ENCODE measurements around the gene HK1. TPM values are rescaled to one million over a fixed set of nuclear protein-coding genes. Genes with fewer than 3 reads are reported as not detected.

The HK1 gene
- total and polyA plus RNA-seq, 2 of the 13 experiments (the other 11 are each of a cell fraction or from before 2014, with no cell fraction given), result 0.29 to 1.5 TPM

DNA sequence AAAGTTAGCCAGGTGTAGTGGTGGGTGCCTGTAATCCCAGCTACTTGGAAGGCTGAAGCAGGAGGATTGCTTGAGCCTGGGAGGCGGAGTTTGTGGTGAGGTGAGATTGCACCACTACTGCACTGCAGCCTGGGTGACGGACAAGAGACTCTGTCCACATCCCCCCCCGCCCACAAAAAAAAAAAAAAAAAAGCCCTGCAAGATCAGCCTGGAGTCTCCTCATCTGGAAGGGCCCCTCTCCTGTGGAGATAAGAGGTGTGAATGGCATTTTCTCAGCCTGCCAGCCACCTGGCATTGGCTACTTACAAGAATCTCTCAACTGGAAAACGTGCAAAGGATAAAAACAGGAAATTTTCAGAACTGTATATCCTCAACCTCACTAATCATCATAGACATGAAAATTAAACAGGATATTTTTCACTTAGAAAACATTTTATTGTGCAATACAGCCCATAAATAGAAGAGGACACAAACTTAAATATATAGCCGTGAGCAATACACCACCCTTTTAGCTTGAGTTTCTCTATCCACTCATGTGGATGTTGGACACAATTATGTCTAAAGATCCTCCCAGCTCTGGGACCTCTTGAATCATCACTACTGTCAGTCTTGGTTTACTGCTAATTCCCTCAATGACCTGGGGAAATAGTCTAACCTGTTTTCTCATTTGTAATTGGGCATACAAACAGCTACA is 161.7 kb downstream of the HK1 start:
- Histone ChIP-seq H3K4me3 (replicated peaks in 1 of 3; ENCODE audit: insufficient read depth in 1 of 3, low read depth in 2 of 3, low read length in 3 of 3) (no peak overlapping the region), H3K27me3 (ENCODE audit: control insufficient read depth in 1 of 2, insufficient read depth in 2 of 2, low read length in 2 of 2) (peaks cover 0 to 15% of the 10 kb centered on the region in 2 experiments; a peak in 1 of 5 replicates), H3K4me1 (ENCODE audit: insufficient read depth, low read length) (peaks cover 26% of the 10 kb centered on the region), H3K9me3 (ENCODE audit: low read length) (no peaks in the 10 kb centered on the region), H3K79me2 (ENCODE audit: insufficient read depth, low read length) (no peaks in the 10 kb centered on the region), H3K36me3 (replicated peaks in 1 of 2; ENCODE audit: control insufficient read depth in 1 of 2, insufficient read depth in 2 of 2, low read length in 2 of 2) (no peaks in the 10 kb centered on the region), H3K27ac (ENCODE audit: extremely low read length, insufficient read depth, low read length) (no peak overlapping the region), H3K4me2 (ENCODE audit: low read depth, low read length) (no peak overlapping the region), H3K9ac (ENCODE audit: insufficient read depth, low read depth, low read length) (no peak overlapping the region), H2AFZ (ENCODE audit: low read length) (no peak overlapping the region), H4K20me1 (ENCODE audit: insufficient read depth, low read length) (no peaks in the 10 kb centered on the region)
- POLR2A ChIA-PET, result interaction anchor here (0.6 kb wide), 1 partner anchor 612 kb away, joined by 4 read pairs; the partner anchor contains the start of gene STOX1
- TF ChIP-seq ZSCAN22 (CRISPR knock-in tag; IDR thresholded peaks at IDR 0.05) (no peak), ATAD3A (CRISPR knock-in tag; IDR thresholded peaks at IDR 0.05) (no peak), CEBPB (IDR thresholded peaks at IDR 0.05; ENCODE audit: borderline replicate concordance, low read depth, low read length) (peak; percentile 44; the same call in 1 of the 2 replicates)
- TF ChIP-seq, protein P1, sequence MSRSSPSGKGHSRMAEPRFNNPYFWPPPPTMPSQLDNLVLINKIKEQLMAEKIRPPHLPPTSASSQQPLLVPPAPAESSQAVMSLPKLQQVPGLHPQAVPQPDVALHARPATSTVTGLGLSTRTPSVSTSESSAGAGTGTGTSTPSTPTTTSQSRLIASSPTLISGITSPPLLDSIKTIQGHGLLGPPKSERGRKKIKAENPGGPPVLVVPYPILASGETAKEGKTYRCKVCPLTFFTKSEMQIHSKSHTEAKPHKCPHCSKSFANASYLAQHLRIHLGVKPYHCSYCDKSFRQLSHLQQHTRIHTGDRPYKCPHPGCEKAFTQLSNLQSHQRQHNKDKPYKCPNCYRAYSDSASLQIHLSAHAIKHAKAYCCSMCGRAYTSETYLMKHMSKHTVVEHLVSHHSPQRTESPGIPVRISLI (CRISPR knock-in tag; IDR thresholded peaks at IDR 0.05; ENCODE audit: borderline replicate concordance), result peak; percentile 56; the same call in 1 of the 2 replicates
- DNase-seq (ENCODE audit: low spot score), result peak; percentile 52
- CTCF ChIA-PET (ENCODE audit: low intra/inter-chr PET ratio, low total read pairs), result no interaction called here
- in situ Hi-C loops (cut with HindIII; ENCODE audit: extremely low pct_ligation_motif_present, low pct_unique_long_range_greater_than_20kb) (no loop called here), intact Hi-C loops (cut with micrococcal nuclease; ENCODE audit: unreplicated experiment) (no loop called here)
- 1% methylated on average over 5 of the region's 5 CpGs for WGBS (ENCODE audit: low lambda C conversion rate)
- no TSS peak for BruUV-seq (replicated peaks)
- FAIRE-seq, result no peak
- ATAC-seq, result peak; percentile 66

DNA sequence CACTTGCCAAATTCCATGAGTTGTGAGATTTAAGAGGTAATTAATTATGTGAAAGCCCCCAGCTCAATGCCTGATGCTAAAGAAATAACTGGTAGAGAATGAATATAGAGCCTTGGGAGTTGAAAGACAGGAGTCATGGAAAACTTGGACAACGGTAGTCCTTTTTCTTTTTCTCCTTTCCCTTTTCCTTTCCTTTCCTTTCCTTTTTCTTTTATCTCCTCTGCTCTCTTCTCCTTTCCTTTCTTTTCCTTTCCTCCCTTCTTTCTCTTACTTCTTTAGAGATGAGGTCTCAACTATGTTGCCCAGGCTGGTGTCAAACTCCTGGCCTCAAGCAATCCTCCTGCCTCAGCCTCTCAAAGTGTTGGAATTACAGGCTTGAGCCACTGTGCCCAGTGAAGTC is 165.1 kb downstream of the HK1 start:
- no peak for ATAC-seq
- DNase-seq (ENCODE audit: low spot score), result no peak
- TF ChIP-seq NR2F6 (IDR thresholded peaks at IDR 0.05) (no peak), NR2F6 (CRISPR knock-in tag; IDR thresholded peaks at IDR 0.05) (no peak), SRF (IDR thresholded peaks at IDR 0.05; ENCODE audit: low read depth, low read length) (no peak)
- peaks cover 56% of the 10 kb centered on the region for H3K4me1 ChIP-seq (ENCODE audit: insufficient read depth, low read length)
- no peak overlapping the region for H3K9ac ChIP-seq (ENCODE audit: insufficient read depth, low read depth, low read length)
- in situ Hi-C loops (cut with HindIII; ENCODE audit: extremely low pct_ligation_motif_present, low pct_unique_long_range_greater_than_20kb) (no loop called here), intact Hi-C loops (cut with micrococcal nuclease; ENCODE audit: unreplicated experiment) (no loop called here)
- no TSS peak for BruUV-seq (replicated peaks)
- ChIA-PET CTCF (ENCODE audit: low intra/inter-chr PET ratio, low total read pairs) (no interaction called here), POLR2A (no interaction called here)
- 86% methylated on average over 1 of the region's 1 CpG for WGBS (ENCODE audit: low lambda C conversion rate)
- no peaks in the 10 kb centered on the region for H3K9me3 ChIP-seq (ENCODE audit: low read length)
- no peak overlapping the region for H3K4me3 ChIP-seq (replicated peaks in 1 of 3; ENCODE audit: insufficient read depth in 1 of 3, low read depth in 2 of 3, low read length in 3 of 3)
- H3K4me2 ChIP-seq (ENCODE audit: low read depth, low read length), result no peak overlapping the region
- no peaks in the 10 kb centered on the region for H3K79me2 ChIP-seq (ENCODE audit: insufficient read depth, low read length)
- H3K36me3 ChIP-seq (replicated peaks in 1 of 2; ENCODE audit: control insufficient read depth in 1 of 2, insufficient read depth in 2 of 2, low read length in 2 of 2), result no peaks in the 10 kb centered on the region
- H3K27me3 ChIP-seq (ENCODE audit: control insufficient read depth in 1 of 2, insufficient read depth in 2 of 2, low read length in 2 of 2), result peaks cover 0 to 9% of the 10 kb centered on the region in 2 experiments; a peak in 1 of 5 replicates
- no peaks in the 10 kb centered on the region for H4K20me1 ChIP-seq (ENCODE audit: insufficient read depth, low read length)
- H3K27ac ChIP-seq (ENCODE audit: extremely low read length, insufficient read depth, low read length), result no peak overlapping the region
- no peak overlapping the region for H2AFZ ChIP-seq (ENCODE audit: low read length)
- FAIRE-seq, result no peak

Measured in HepG2 (cell line).